Thoracic aorta (tissue), 2 donors: ENCODE measurements around the gene VSIG2. TPM values are rescaled to one million over a fixed set of nuclear protein-coding genes. Genes with fewer than 3 reads are reported as not detected.

ENCODE experiments used
- ATAC-seq: fragments of 150-250 bp; one replicate; pipeline ENCODE4 v1.8.0; 2017; ENCODE audit warnings: low read depth; ENCODE audit not compliant: insufficient number of reproducible peaks, low FRiP score
- DNase-seq: peaks from one replicate; pipeline ENCODE4 v3.0.0-alpha.2; 2020; ENCODE audit warnings: low spot score
- H3K27ac ChIP-seq, 2 donors: fragments of 200-600 bp; sonication (generic); 1 replicate in 1 of 2; 2 replicates in 1 of 2; pipeline ENCODE4 v1.5.1; 2016; ENCODE audit warnings: mild to moderate bottlenecking in 2 of 2, moderate library complexity in 2 of 2
- H3K27me3 ChIP-seq: fragments of 200-600 bp; sonication (generic); replicated peaks from 2 replicates; pipeline ENCODE4 v1.6.0; 2016; ENCODE audit warnings: mild to moderate bottlenecking; ENCODE audit not compliant: insufficient read depth
- H3K36me3 ChIP-seq: fragments of 200-600 bp; sonication (generic); one replicate; pipeline ENCODE4 v1.5.1; 2016
- H3K4me1 ChIP-seq, 2 donors: fragments of 200-600 bp; sonication (generic); 1 replicate in 1 of 2; 2 replicates in 1 of 2; pipeline versions ENCODE4 v1.5.1 to v1.6.0; 2016; ENCODE audit warnings: low read depth in 2 of 2, mild to moderate bottlenecking in 1 of 2; ENCODE audit not compliant: control insufficient read depth in 1 of 2
- H3K4me3 ChIP-seq: fragments of 200-600 bp; sonication (generic); 2 replicates; pipeline ENCODE4 v1.5.1; 2016; ENCODE audit warnings: mild to moderate bottlenecking
- H3K9me3 ChIP-seq: fragments of 200-600 bp; sonication (generic); 2 replicates; pipeline ENCODE4 v1.5.1; 2016
- CTCF ChIP-seq: fragments of 200-600 bp; sonication (generic); IDR thresholded peaks from one replicate; pipeline ENCODE4 v1.5.1; 2019; ENCODE audit warnings: antibody characterized with exemption
- total RNA-seq, 2 donors: library from RNA; depleted of rRNA; stranded (reverse); fragments of >200 nt; gene quantifications; one replicate each; pipeline versions ENCODE4 v1.1.0 to v1.2.3, GENCODE V29; 2016

VSIG2 gene
- total RNA-seq, 2 donors from 2014 or later: 1.2 to 2.7 TPM

DNA sequence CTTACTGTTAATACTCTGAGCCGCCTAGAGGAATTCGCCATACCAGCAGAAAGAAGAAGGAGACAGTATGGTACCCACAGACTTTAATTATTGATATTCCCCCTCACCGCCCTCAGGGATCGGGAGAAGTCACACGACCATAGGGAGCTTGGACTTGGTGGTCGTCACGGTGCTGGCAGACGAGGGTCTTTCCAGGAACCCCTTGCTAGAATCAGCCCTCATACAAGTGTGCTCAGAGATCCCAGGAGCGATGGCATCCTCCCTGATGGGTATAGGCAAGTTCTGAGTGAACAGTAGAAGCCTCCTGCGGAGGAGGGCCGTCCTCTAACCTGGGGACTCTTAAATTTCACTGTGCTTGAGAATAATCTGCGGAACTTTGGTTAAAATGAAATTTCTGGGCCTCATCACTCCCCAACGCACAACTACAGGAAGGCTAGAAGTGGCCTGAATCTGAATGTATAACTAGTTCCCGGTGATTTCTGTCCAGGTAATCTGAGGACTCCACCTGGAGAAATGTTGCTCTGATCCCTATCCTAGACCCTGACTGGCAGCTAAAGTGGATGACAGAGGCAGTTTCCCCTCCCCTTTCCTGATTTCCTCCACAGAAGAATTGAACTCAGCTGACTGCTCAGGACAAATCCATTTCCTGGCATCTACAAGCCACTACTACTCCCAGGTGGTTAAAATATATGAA is 4.5 kb downstream of the VSIG2 start:
- Histone ChIP-seq H3K27ac (no peak overlapping the region), H3K4me3 (no peak overlapping the region), H3K4me1 (peaks cover 0 to 14% of the 10 kb centered on the region in 2 donors), H3K9me3 (no peaks in the 10 kb centered on the region), H3K27me3 (no peaks in the 10 kb centered on the region), H3K36me3 (no peaks in the 10 kb centered on the region)
- no peak for TF ChIP-seq CTCF
- DNase-seq (no peak), ATAC-seq (no peak)

DNA sequence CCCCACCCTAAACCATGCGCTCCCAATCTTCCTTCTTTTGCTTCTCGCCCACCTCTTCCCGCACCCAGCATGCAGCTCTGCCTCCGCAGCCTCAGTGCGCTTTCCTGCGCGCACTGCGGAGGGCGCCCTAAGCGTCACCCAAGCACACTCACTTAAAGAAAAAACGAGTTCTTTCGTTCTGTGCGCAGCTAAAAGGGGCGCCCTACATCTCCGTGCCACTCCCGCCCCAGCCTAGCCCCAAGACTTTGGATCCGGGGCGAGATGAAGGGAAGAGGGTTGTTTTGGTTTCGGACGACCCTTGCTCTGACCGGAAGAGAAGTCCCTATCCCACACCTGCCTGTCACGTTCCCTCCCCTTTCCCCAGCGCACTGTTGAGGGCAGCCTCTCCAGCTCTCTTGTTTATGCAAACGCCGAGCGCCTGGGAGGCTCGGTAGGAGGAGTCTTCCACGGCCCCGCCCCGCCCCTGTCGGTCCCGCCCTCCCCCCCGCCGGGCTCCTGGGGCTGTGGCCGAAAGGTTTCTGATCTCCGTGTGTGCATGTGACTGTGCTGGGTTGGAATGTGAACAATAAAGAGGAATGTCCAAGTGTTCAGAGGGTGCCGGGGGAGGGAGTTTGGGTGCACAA is 5.3 kb downstream of the VSIG2 start:
- H3K27ac ChIP-seq: no peak overlapping the region
- ATAC-seq (no peak), DNase-seq (no peak)
- TF ChIP-seq CTCF: no peak
- peaks cover 0 to 14% of the 10 kb centered on the region in 2 donors for H3K4me1 ChIP-seq
- H3K36me3 ChIP-seq: no peaks in the 10 kb centered on the region
- H3K9me3 ChIP-seq: no peaks in the 10 kb centered on the region
- H3K4me3 ChIP-seq: peak overlapping the region; percentile 60
- H3K27me3 ChIP-seq: no peaks in the 10 kb centered on the region

- peaks cover 0 to 14% of the 10 kb centered on the region in 2 donors for H3K4me1 ChIP-seq
- DNase-seq (no peak), ATAC-seq (no peak)
- no peak for TF ChIP-seq CTCF
- H3K27ac ChIP-seq: no peak overlapping the region
- no peaks in the 10 kb centered on the region for H3K27me3 ChIP-seq
- peak overlapping the region; percentile 60 for H3K4me3 ChIP-seq
- H3K36me3 ChIP-seq: no peaks in the 10 kb centered on the region
- no peaks in the 10 kb centered on the region for H3K9me3 ChIP-seq
Measured at GRCh38 chr11:124745835-124746620, 6.0 kb downstream of the VSIG2 start.

- Histone ChIP-seq H3K4me3 (no peak overlapping the region), H3K4me1 (peaks cover 4 to 17% of the 10 kb centered on the region in 2 donors)
- no peak for ATAC-seq
Measured at GRCh38 chr11:124745270-124745834, 6.7 kb downstream of the VSIG2 start.

More at GRCh38 chr11:124745270-124745834, 6.7 kb downstream of the VSIG2 start:
- no peaks in the 10 kb centered on the region for H3K27me3 ChIP-seq
- no peak overlapping the region for H3K27ac ChIP-seq
- DNase-seq: no peak
- H3K9me3 ChIP-seq: no peaks in the 10 kb centered on the region
- no peak for TF ChIP-seq CTCF
- H3K36me3 ChIP-seq: no peaks in the 10 kb centered on the region
